ENCODE data around the gene EPB41L1.

The EPB41L1 gene

DNA sequence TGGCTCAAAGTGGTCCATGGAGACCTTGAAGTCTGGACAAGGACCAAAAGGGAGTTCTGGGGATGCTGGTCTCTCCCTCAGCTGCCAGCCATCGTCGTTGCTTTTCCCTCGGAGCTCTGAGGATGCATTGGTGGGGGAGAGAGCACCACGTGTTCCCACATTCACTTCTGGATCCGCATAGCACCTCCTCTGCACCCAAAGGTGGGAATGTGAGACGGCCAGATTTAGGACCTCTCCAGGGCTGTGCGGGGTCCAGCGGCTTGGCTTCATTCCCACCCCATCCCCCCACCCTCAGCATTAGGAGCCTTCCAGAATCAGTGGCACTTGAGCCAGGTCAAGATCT lies 1.1 kb downstream of the EPB41L1 start:
- no peak for TF ChIP-seq ZNF274 (IDR thresholded peaks at IDR 0.05; ENCODE audit: low read depth, low read length)
- H3K4me3 ChIP-seq (ENCODE audit: low read length), result no peak overlapping the region

- H3K4me3 ChIP-seq (ENCODE audit: low read length), result no peak overlapping the region
Observed at GRCh38 chr20:36155991-36156390, 1.5 kb downstream of the EPB41L1 start.

GRCh38 chr20:36157610-36158009 lies 3.1 kb downstream of the EPB41L1 start:
- no peak overlapping the region for H3K4me3 ChIP-seq (ENCODE audit: low read length)
- no peak for TF ChIP-seq ZNF274 (IDR thresholded peaks at IDR 0.05; ENCODE audit: low read depth, low read length)

More at GRCh38 chr20:36155991-36156390, 1.5 kb downstream of the EPB41L1 start:
- TF ChIP-seq ZNF274 (IDR thresholded peaks at IDR 0.05; ENCODE audit: low read depth, low read length), result no peak

- TF ChIP-seq ZNF274 (IDR thresholded peaks at IDR 0.05; ENCODE audit: low read depth, low read length), result no peak
- no peak overlapping the region for H3K4me3 ChIP-seq (ENCODE audit: low read length)
Observed at GRCh38 chr20:36158160-36158741, 3.7 kb downstream of the EPB41L1 start.

GRCh38 chr20:36159833-36160232 lies 5.3 kb downstream of the EPB41L1 start:
- H3K4me3 ChIP-seq (ENCODE audit: low read length), result no peak overlapping the region
- no peak for TF ChIP-seq ZNF274 (IDR thresholded peaks at IDR 0.05; ENCODE audit: low read depth, low read length)

GRCh38 chr20:36162272-36162966 lies 7.9 kb downstream of the EPB41L1 start:
- TF ChIP-seq ZNF274 (IDR thresholded peaks at IDR 0.05; ENCODE audit: low read depth, low read length), result no peak
- H3K4me3 ChIP-seq (ENCODE audit: low read length), result no peak overlapping the region

GRCh38 chr20:36167902-36168503 lies 13.5 kb downstream of the EPB41L1 start:
- TF ChIP-seq ZNF274 (IDR thresholded peaks at IDR 0.05; ENCODE audit: low read depth, low read length), result no peak
- no peak overlapping the region for H3K4me3 ChIP-seq (ENCODE audit: low read length)

- no peak overlapping the region for H3K4me3 ChIP-seq (ENCODE audit: low read length)
- TF ChIP-seq ZNF274 (IDR thresholded peaks at IDR 0.05; ENCODE audit: low read depth, low read length), result no peak
Observed at GRCh38 chr20:36170542-36171215, 16.1 kb downstream of the EPB41L1 start.

GRCh38 chr20:36173451-36173933 lies 19.0 kb downstream of the EPB41L1 start:
- no peak overlapping the region for H3K4me3 ChIP-seq (ENCODE audit: low read length)
- no peak for TF ChIP-seq ZNF274 (IDR thresholded peaks at IDR 0.05; ENCODE audit: low read depth, low read length)

DNA sequence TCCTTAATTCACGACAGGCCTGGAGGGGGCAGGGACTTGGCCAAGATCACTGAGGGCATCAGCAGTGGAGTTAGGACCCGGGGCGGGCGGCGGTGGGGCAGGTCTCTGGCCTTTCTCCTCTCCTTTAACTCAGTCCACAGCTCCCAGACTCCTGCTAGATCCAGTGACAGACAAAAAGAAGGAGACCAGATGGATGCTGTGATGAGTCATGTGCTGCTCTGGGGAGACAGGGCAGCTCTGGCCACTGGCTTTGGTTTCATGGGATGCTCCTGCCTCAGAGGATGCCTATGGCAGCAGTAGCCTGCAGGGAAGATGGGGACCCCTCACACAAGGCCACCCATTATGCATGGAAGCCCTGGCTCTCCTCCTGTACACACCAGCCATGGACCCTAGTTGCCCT lies 20.5 kb downstream of the EPB41L1 start:
- TF ChIP-seq ZNF274 (IDR thresholded peaks at IDR 0.05; ENCODE audit: low read depth, low read length), result no peak

DNA sequence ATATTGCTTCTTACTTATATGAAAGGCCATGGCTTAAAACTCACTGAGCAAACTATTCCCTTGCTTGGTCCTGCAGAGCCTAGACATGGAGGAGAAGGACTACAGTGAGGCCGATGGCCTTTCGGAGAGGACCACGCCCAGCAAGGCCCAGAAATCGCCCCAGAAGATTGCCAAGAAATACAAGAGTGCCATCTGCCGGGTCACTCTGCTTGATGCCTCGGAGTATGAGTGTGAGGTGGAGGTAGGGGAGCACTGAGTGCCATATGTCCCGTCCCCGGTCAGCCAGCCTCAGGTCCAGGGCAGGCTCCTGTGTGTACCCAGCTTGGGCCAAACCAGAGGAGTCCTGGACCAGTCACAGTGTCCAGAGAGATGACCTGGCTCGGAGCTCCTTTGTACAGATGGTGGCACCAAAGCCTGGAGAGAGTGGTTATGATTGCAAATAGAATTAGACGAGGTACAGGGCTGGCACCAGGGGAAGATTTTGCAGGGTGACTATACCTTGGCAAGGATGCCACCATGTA lies 21.0 kb downstream of the EPB41L1 start:
- no peak overlapping the region for H3K4me3 ChIP-seq (ENCODE audit: low read length)
- TF ChIP-seq ZNF274 (IDR thresholded peaks at IDR 0.05; ENCODE audit: low read depth, low read length), result no peak

More for the DNA sequence above, 20.5 kb downstream of the EPB41L1 start:
- H3K4me3 ChIP-seq (ENCODE audit: low read length), result no peak overlapping the region

- no peak for TF ChIP-seq ZNF274 (IDR thresholded peaks at IDR 0.05; ENCODE audit: low read depth, low read length)
- no peak overlapping the region for H3K4me3 ChIP-seq (ENCODE audit: low read length)
Observed at GRCh38 chr20:36177716-36178115, 23.2 kb downstream of the EPB41L1 start.

DNA sequence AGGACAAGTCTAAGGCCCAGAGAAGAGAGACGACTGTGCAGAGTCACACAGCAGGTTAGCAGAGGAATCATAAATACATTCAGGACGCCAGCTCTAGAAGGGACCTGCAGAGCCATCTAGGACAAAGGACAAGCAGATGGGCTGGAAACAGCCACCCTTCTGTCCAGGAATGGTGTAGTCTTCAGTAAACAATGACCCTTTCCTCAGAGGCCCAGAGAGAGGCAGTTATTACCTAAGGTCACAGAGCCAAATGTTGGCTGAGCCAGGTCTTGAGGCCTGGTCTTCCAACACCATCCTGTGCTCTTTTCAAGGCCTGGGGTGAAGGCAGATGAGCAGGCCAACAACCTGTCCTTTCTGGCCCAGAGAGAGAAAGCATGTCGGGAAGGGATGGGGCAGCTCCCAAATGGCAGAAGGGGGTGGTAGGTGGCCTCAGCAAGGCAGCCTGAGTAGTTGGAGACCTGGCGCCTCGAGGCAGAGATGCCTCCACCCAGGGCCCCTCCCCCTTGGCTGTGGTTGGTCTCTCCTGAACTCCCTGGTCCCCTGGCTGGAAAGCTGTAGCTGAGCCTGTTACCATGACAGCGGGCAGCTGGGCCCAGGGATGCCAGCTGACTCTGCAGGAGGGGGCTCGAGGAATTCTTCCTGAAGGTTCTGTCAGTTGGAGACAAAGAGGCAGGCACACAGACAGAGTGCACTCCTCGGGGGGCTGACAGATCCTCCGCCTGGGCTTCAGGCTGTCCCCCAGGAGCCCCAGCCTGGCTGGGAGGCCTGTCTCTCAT lies 24.8 kb downstream of the EPB41L1 start:
- H3K4me3 ChIP-seq (ENCODE audit: low read length), result no peak overlapping the region
- TF ChIP-seq ZNF274 (IDR thresholded peaks at IDR 0.05; ENCODE audit: low read depth, low read length), result no peak

DNA sequence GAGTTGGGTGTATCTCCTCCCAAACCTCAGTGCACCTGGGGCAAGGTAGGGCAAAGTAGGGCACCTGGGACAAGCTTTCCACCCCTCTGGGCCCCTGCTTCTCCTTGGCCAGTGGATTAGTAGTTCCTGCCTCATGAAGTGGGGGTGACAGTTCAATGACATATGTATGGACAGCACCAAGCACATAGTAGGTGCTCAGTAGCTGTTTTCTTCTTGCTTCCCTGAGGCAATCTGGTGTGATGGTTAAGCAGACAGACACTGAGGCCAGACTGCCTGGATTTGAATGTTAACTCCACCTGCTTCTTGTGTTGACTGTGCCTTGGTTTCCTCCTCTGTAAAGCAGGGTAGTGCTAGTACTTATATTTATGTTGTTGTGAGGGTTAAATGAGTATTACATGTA lies 25.8 kb downstream of the EPB41L1 start:
- H3K4me3 ChIP-seq (ENCODE audit: low read length), result no peak overlapping the region
- no peak for TF ChIP-seq ZNF274 (IDR thresholded peaks at IDR 0.05; ENCODE audit: low read depth, low read length)

All from GM08714 (cell line).